Measurements from ENCODE around the gene EDRF1.

DNA sequence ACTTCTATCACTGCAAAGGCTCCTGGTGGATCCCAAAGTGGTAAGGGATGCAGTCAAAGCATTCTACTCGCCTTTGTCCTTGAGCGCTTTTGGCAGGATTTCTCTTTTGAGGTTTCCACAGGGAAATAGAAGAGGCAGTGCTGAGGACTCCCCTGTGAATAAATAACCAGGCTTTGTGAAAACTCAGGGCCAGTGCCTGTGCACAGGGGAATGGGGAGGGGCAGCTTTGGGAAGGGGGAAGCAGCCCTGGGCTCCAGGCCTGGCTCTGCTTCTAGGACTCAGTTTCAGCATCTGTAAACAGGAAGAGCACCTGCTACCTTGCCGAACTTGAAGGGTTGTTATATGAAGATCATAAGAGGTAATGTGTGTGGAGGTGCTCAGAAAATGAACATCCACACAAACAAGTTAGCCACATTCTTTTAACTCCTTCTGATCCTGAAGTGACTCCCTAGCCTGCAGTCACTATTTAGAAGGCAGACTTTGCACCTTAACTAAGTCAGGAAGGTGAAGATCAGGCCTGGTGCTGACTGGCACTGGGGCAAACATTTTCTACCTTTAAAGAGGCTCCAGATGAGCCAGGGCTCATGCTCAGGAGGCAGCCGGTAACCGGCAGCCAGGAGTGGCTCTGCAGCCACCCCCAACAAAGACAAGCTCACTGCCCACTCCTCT is 78.6 kb downstream of the EDRF1 start:
- TF ChIP-seq, protein P1, sequence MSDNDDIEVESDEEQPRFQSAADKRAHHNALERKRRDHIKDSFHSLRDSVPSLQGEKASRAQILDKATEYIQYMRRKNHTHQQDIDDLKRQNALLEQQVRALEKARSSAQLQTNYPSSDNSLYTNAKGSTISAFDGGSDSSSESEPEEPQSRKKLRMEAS (CRISPR knock-in tag; IDR thresholded peaks at IDR 0.05), result no peak
- TF ChIP-seq CTCF (IDR thresholded peaks at IDR 0.05) (no peak), HMGA2 (CRISPR knock-in tag; IDR thresholded peaks at IDR 0.05) (no peak), CREM (CRISPR knock-in tag; IDR thresholded peaks at IDR 0.05) (no peak), USF1 (CRISPR knock-in tag; IDR thresholded peaks at IDR 0.05) (no peak), RELA (CRISPR knock-in tag; IDR thresholded peaks at IDR 0.05; ENCODE audit: borderline replicate concordance) (no peak), ZNF416 (CRISPR knock-in tag; IDR thresholded peaks at IDR 0.05) (no peak), STAT6 (CRISPR knock-in tag; conservative IDR thresholded peaks at IDR 0.05; ENCODE audit: low read depth) (no peak), FOXK1 (CRISPR knock-in tag; IDR thresholded peaks at IDR 0.05) (no peak)
- TF ChIP-seq, protein P2, sequence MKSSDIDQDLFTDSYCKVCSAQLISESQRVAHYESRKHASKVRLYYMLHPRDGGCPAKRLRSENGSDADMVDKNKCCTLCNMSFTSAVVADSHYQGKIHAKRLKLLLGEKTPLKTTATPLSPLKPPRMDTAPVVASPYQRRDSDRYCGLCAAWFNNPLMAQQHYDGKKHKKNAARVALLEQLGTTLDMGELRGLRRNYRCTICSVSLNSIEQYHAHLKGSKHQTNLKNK (CRISPR knock-in tag; IDR thresholded peaks at IDR 0.05), result no peak
- TF ChIP-seq, protein P3, sequence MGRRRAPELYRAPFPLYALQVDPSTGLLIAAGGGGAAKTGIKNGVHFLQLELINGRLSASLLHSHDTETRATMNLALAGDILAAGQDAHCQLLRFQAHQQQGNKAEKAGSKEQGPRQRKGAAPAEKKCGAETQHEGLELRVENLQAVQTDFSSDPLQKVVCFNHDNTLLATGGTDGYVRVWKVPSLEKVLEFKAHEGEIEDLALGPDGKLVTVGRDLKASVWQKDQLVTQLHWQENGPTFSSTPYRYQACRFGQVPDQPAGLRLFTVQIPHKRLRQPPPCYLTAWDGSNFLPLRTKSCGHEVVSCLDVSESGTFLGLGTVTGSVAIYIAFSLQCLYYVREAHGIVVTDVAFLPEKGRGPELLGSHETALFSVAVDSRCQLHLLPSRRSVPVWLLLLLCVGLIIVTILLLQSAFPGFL (CRISPR knock-in tag; IDR thresholded peaks at IDR 0.05; ENCODE audit: borderline replicate concordance), result no peak
